GM19372 (cell line): ENCODE data around the gene FNBP1.
"Not testable (repeated sequence)": the region's sequence is repeated elsewhere in the genome, so short reads cannot be mapped to it uniquely, and the experiment has no call there.

ENCODE experiments used
- ATAC-seq: cut with Tn5 transposase; IDR thresholded peaks from one replicate; pipeline ENCODE4 v1.9.1; 2021; ENCODE audit warnings: mild to moderate bottlenecking, low read depth, moderate library complexity; ENCODE audit not compliant: unreplicated experiment

FNBP1 gene

GRCh38 chr9:129964901-129965734 lies 77.9 kb downstream of the FNBP1 start:
- ATAC-seq: no peak

- peak; percentile 67 for ATAC-seq
Observed at GRCh38 chr9:129962889-129963703, 79.9 kb downstream of the FNBP1 start.

- no peak for ATAC-seq
Observed at GRCh38 chr9:129962451-129962864, 80.5 kb downstream of the FNBP1 start.

- ATAC-seq: no peak
Observed at GRCh38 chr9:129958796-129959195, 84.2 kb downstream of the FNBP1 start.

DNA sequence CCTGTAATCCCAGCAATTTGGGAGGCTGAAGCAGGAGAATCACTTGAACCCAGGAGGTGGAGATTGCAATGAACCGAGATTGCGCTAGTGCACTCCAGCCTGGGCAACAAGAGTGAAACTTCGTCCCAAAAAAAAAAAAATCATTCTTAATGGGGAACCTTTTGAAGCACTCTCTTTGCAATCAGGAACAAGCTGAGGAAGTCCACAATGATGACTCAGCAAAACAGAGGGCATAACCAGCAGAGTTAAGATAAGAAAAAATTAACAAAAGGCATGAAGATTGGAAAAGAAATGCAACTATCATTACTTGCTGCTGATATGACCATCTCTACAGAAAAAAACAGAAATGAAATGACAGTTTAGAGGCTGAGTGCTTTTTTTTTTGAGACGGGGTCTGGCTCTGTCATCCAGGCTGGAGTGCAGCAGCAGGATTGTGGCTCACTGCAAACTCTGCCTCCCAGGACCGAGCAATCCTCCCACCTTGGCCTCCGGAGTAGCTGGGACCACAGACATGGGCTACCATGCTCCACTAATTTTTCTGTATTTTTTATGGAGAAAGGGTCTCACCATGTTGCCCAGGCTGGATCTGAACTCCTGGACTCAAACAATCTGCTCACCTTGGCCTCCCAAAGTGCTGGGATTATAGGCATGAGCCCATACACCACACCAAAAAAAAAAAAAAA lies 88.0 kb downstream of the FNBP1 start:
- ATAC-seq: no peak

DNA sequence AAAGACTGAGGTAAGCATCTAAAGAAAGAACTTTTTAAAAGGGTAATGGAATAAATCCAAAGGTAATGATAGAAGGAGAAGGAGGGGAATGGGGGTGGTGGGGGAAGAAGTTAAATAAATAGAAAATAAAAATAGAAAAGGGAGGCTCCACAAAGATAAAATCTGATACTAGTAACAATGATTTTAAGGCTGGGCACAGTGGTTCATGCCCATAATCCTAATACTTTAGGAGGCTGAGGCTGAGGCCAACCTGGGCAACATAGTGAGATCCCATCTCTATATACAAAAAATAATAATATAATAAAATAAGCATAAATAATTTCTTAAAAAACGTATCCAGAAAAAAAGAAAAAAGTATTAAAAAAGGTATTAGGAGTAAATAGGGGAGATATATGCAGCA lies 89.3 kb downstream of the FNBP1 start:
- no peak for ATAC-seq

DNA sequence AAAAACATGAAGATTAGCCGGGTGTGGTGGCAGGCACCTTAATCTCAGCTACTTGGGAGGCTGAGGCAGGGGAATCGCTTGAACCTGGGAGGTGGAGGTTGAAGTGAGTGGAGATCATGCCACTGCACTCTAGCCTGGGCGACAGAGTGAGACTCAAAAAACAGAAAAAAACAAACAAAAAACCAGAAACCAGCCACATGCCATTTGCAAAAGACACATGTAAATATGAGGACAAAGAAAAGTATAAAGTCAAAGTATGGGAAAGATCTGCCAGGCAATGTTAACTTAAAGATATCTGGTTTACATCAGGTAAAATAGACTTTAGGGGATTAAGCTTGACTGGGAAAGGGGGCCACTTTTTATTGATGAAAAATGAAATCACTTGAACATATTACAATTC lies 90.7 kb downstream of the FNBP1 start:
- no peak for ATAC-seq

DNA sequence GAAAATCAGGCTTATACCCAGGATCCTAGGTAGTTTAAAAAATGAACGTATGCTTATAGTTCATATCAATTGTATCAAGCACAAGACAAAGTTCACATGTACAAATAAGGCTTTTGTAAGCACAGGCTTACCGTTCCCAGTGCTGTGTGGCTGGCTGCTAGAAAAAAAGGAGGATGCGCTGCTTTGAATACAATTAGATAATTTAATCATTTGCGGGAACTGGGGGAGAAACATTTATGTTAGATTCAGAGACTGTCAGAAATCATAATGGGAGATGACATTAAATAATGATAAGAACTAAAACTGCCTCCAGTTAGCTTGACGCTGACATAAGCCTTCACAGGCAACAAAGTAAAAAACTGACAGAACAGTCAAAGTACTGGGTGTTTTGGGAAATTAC lies 93.2 kb downstream of the FNBP1 start:
- ATAC-seq: no peak

- ATAC-seq: not testable (repeated sequence)
Observed at GRCh38 chr9:129948626-129949025, 94.4 kb downstream of the FNBP1 start.

GRCh38 chr9:129946246-129946995 lies 96.6 kb downstream of the FNBP1 start:
- no peak for ATAC-seq

GRCh38 chr9:129945314-129945713 lies 97.7 kb downstream of the FNBP1 start:
- no peak for ATAC-seq

DNA sequence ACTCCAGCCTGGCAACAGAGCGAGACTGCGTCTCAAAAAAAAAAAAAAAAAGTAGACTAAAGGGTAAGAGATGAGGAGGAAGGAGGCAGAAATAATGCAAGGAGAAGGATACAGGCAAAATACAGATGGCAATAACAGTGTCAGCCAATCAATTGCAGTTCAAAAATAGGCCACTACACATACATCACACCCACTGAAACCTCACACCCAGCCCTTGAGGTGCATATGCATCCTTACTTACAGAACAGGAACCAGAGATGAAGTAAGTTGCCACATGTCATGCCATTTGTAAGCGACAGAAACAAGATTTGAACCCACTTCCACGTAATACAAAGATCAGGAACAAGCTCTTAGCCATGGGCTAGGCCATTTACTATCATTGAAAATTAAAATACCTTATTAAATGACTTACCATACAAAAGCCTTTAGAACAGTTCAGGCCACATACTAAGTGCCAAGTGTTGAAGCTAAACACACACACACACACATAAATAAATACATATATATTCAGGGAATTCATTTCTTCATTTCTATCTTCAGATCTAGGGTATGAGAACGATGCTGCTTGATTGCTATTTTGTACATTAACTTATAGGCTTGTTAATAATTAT lies 98.4 kb downstream of the FNBP1 start:
- no peak for ATAC-seq

DNA sequence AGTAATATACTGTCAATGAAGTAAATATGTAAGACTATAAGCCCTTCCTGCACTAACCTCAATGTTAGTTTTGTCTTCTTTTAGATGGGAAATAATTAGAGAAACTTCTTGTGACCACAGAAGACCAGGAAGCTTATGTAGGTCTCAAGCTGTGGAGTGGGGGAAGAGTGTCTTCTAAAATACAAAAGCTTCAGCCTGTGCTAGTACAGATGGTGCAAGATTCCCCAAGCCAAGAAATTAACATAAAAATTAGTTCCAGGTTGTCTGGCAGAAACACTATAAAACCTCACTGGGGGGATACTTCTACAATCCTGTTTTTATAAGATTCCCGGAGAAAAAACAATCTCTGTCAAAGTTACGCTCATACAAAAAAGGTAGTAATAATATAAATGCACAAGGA lies 103.6 kb downstream of the FNBP1 start:
- no peak for ATAC-seq

DNA sequence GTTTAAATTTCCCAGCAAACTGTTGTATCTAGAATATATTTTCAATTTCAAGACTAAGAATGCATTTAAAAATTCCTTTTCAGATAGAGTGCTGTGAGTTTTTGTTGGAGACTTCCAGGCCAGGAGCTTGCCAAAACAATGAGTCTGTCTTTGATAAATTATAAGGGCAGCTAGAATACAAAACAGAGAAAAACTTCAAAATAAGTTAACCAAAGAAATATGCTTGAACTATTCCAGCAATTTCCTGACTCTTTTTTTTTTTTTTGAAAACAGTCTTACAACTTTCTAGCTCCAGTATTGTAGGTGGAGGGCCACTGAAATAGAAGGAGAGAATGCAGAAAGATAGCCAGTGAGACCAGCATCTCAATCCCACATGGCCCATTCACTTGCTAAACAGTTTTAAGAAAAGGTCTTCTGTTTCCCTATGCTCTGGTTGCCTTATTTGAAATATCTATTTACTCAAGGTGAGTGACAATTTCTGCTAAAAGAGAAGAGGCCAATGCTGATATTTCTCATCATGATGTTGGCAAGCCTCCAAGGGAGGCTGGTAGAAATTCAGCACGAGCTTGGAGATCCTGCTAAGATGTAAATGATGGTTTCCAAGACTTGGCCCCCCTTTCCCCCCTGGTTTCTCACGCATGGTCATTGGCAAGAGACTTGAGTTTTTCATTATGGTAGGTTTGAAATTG lies 104.6 kb downstream of the FNBP1 start:
- ATAC-seq: no peak

GRCh38 chr9:129937879-129938278 lies 105.1 kb downstream of the FNBP1 start:
- not testable (repeated sequence) for ATAC-seq

- no peak for ATAC-seq
Observed at GRCh38 chr9:129936222-129936621, 106.8 kb downstream of the FNBP1 start.

DNA sequence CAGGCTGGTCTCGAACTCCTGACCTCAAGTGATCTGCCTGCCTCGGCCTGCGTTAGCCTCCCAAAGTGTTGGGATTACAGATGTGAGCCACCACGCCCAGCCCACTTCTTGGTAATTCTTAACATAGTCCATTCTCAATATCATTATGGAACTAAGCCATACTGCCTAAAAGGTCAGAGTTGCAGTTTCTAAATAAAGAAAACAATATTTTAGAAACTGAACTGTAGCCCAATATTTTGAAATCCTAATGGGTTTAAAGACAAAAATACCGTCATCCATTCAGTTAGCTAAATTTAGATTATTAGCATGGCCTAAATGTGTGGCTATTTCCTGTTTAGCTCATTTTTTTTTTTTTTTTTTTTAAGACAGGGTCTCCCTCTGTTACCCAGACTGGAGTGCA lies 108.2 kb downstream of the FNBP1 start:
- no peak for ATAC-seq

DNA sequence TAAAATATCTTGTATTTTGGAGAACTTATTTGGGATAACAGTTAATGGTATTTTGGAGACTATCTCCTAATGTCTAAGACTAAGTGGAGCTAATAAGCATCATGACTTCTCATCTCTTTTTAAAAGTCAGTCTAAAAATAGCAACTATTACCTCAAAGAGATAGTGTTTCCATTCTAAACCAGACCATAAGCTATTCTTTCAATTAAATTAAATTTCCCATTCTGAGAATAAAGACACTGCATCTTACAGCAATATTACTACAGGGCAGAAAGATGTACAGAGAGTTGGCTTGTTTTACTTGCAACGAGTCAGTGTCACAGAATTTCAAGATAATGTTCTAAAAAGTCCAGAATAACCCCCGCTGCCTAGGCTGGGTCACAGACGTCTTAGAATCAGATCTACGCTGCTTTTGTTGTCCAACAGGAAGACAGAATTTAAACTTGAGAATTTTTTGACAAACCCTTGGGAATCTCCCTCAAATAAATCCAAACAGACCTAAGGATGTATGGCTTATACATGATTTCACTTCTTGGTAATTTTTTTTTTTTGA lies 108.9 kb downstream of the FNBP1 start:
- ATAC-seq: no peak
